Neural cell (in vitro differentiated cells): ENCODE measurements around the gene POU6F2. TPM values are rescaled to one million over a fixed set of nuclear protein-coding genes. Genes with fewer than 3 reads are reported as not detected.

Experiments used
- H2AFZ ChIP-seq: fragments of 200-600, 300-800 bp; sonication (generic), shearing (Covaris generic); 2 replicates; pipeline ENCODE4 v1.6.0; 2014; ENCODE audit warnings: low read depth, mild to moderate bottlenecking, antibody characterized with exemption, low read length, moderate library complexity
- H3F3A ChIP-seq: fragments of 200-600 bp; shearing (Covaris generic); 2 replicates; pipeline ENCODE4 v1.6.1; 2016; ENCODE audit warnings: mild to moderate bottlenecking, moderate library complexity, mixed read lengths, antibody characterized with exemption, low read length; ENCODE audit not compliant: insufficient read depth, poor library complexity, severe bottlenecking
- H3K27ac ChIP-seq: fragments of 200-600, 300-800 bp; sonication (generic), shearing (Covaris generic); 2 replicates; pipeline ENCODE4 v1.5.1; 2014; ENCODE audit warnings: mild to moderate bottlenecking, low read length, moderate library complexity
- H3K27me3 ChIP-seq: fragments of 300-800, 200-600 bp; sonication (generic), shearing (Covaris generic); 2 replicates; pipeline ENCODE4 v1.6.0; 2014; ENCODE audit warnings: mild to moderate bottlenecking, low read depth, low read length, moderate library complexity; ENCODE audit not compliant: insufficient read depth
- H3K36me3 ChIP-seq: fragments of 300-800, 200-600 bp; sonication (generic), shearing (Covaris generic); 2 replicates; pipeline ENCODE4 v1.5.1; 2014; ENCODE audit warnings: mild to moderate bottlenecking, antibody characterized with exemption, low read length, moderate library complexity; ENCODE audit not compliant: insufficient read depth
- H3K4me2 ChIP-seq: fragments of 300-800, 200-600 bp; sonication (generic), shearing (Covaris generic); 2 replicates; pipeline ENCODE4 v1.6.0; 2014; ENCODE audit warnings: mild to moderate bottlenecking, low read length
- H3K4me3 ChIP-seq: fragments of 300-800, 200-600 bp; sonication (generic), shearing (Covaris generic); 2 replicates; pipeline ENCODE4 v1.5.1; 2014; ENCODE audit warnings: mild to moderate bottlenecking, low read length, moderate library complexity
- H3K79me2 ChIP-seq: fragments of 200-600 bp; shearing (Covaris generic); replicated peaks from 2 replicates; pipeline ENCODE4 v1.6.0; 2014; ENCODE audit warnings: mild to moderate bottlenecking, low read length, moderate library complexity; ENCODE audit not compliant: insufficient read depth
- H3K9ac ChIP-seq: fragments of 300-800, 200-600 bp; sonication (generic), shearing (Covaris generic); 2 replicates; pipeline ENCODE4 v1.6.1; 2016; ENCODE audit warnings: mild to moderate bottlenecking, low read length, mixed read lengths
- H3K9me2 ChIP-seq: fragments of 200-600 bp; shearing (Covaris generic); 2 replicates; pipeline ENCODE4 v1.6.1; 2016; ENCODE audit warnings: mild to moderate bottlenecking, low read length, mixed read lengths; ENCODE audit not compliant: insufficient read depth
- H3K9me3 ChIP-seq: fragments of 200-600, 300-800 bp; sonication (generic), shearing (Covaris generic); 2 replicates; pipeline ENCODE4 v1.6.1; 2016; ENCODE audit warnings: mild to moderate bottlenecking, mixed run types, low read length, moderate library complexity, mixed read lengths
- H4K20me1 ChIP-seq: fragments of 200-600 bp; shearing (Covaris generic); 2 replicates; pipeline ENCODE4 v1.6.1; 2016; ENCODE audit warnings: mild to moderate bottlenecking, mixed run types; ENCODE audit not compliant: insufficient read depth
- EP300 ChIP-seq: fragments of 450-650 bp; conservative IDR thresholded peaks from 2 replicates; pipeline ENCODE4 v1.6.1; 2014; ENCODE audit warnings: antibody characterized with exemption, mild to moderate bottlenecking, moderate library complexity; ENCODE audit not compliant: poor library complexity, severe bottlenecking
- EZH2 ChIP-seq: fragments of 200-600, 300-800 bp; shearing (Covaris generic), sonication (generic); IDR thresholded peaks from 2 replicates; pipeline ENCODE4 v1.6.1; 2014; ENCODE audit warnings: antibody characterized with exemption, low read length, borderline replicate concordance, mild to moderate bottlenecking; ENCODE audit not compliant: insufficient read depth, poor library complexity, severe bottlenecking
- MXI1 ChIP-seq: fragments of 450-650 bp; conservative IDR thresholded peaks from 2 replicates; pipeline ENCODE4 v1.6.1; 2014; ENCODE audit warnings: antibody characterized with exemption, mild to moderate bottlenecking; ENCODE audit not compliant: poor library complexity, severe bottlenecking
- POLR2AphosphoS5 ChIP-seq: IDR thresholded peaks from 2 replicates; pipeline ENCODE4 v1.6.1; 2012
- RAD21 ChIP-seq: fragments of 450-650 bp; conservative IDR thresholded peaks from 2 replicates; pipeline ENCODE4 v1.6.1; 2014; ENCODE audit warnings: antibody characterized with exemption, mild to moderate bottlenecking, moderate library complexity
- SMC3 ChIP-seq: fragments of 450-650 bp; conservative IDR thresholded peaks from 2 replicates; pipeline ENCODE4 v1.6.1; 2014; ENCODE audit warnings: antibody characterized with exemption, mild to moderate bottlenecking, moderate library complexity; ENCODE audit not compliant: poor library complexity
- TAF1 ChIP-seq: IDR thresholded peaks from 2 replicates; pipeline ENCODE4 v1.6.1; 2012; ENCODE audit warnings: low read depth
- polyA plus RNA-seq: library from polyadenylated mRNA; depleted of rRNA; stranded (reverse); fragments of >200 nt; gene quantifications from 2 replicates; pipeline ENCODE4 v1.2.3, GENCODE V29; 2014
- TF ChIP-seq, protein P1 (sequence below): IDR thresholded peaks from 2 replicates; pipeline ENCODE4 v1.6.1; 2012; ENCODE audit warnings: borderline replicate concordance
- TF ChIP-seq, protein P2 (sequence below): fragments of 450-650 bp; IDR thresholded peaks from 2 replicates; pipeline ENCODE4 v1.5.1; 2014; ENCODE audit warnings: antibody characterized with exemption, mild to moderate bottlenecking, moderate library complexity; ENCODE audit not compliant: poor library complexity, severe bottlenecking

Gene POU6F2
- polyA plus RNA-seq, 1 donor from 2014 or later, result 2.8 TPM

DNA sequence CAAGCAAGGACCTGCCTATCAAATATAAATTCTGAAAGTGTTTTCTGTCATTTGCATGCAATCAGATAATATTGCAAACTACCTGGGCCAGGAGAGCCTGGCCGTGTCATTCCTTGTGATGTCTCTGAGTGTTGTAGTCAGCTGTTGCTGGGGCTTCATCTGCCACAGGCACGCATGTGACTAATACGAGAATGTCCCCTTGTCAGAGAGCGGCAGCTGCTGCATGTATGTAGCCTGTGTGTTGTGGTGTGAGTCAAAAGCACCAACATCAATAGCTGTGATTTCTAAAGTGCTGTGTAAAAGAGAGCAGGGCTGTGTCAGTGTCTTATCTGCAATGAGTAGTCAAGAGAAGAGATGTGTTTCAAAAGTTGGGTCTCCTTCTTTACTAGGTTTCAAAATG lies 155.4 kb downstream of the POU6F2 start:
- H3K27ac ChIP-seq, result no peak overlapping the region
- no peaks in the 10 kb centered on the region for H4K20me1 ChIP-seq
- H3K9me2 ChIP-seq, result no peaks in the 10 kb centered on the region
- H2AFZ ChIP-seq, result no peak overlapping the region
- H3K4me2 ChIP-seq, result no peak overlapping the region
- no peaks in the 10 kb centered on the region for H3K9me3 ChIP-seq
- H3K79me2 ChIP-seq, result no peaks in the 10 kb centered on the region
- H3F3A ChIP-seq, result no peaks in the 10 kb centered on the region
- no peaks in the 10 kb centered on the region for H3K36me3 ChIP-seq
- no peak overlapping the region for H3K9ac ChIP-seq
- H3K27me3 ChIP-seq, result no peaks in the 10 kb centered on the region
- TF ChIP-seq TAF1 (no peak), EP300 (peak; percentile 23), EZH2 (no peak), POLR2AphosphoS5 (peak; percentile 41), MXI1 (no peak), SMC3 (no peak), RAD21 (no peak)
- TF ChIP-seq, protein P1, sequence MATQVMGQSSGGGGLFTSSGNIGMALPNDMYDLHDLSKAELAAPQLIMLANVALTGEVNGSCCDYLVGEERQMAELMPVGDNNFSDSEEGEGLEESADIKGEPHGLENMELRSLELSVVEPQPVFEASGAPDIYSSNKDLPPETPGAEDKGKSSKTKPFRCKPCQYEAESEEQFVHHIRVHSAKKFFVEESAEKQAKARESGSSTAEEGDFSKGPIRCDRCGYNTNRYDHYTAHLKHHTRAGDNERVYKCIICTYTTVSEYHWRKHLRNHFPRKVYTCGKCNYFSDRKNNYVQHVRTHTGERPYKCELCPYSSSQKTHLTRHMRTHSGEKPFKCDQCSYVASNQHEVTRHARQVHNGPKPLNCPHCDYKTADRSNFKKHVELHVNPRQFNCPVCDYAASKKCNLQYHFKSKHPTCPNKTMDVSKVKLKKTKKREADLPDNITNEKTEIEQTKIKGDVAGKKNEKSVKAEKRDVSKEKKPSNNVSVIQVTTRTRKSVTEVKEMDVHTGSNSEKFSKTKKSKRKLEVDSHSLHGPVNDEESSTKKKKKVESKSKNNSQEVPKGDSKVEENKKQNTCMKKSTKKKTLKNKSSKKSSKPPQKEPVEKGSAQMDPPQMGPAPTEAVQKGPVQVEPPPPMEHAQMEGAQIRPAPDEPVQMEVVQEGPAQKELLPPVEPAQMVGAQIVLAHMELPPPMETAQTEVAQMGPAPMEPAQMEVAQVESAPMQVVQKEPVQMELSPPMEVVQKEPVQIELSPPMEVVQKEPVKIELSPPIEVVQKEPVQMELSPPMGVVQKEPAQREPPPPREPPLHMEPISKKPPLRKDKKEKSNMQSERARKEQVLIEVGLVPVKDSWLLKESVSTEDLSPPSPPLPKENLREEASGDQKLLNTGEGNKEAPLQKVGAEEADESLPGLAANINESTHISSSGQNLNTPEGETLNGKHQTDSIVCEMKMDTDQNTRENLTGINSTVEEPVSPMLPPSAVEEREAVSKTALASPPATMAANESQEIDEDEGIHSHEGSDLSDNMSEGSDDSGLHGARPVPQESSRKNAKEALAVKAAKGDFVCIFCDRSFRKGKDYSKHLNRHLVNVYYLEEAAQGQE, result no peak
- TF ChIP-seq, protein P2, sequence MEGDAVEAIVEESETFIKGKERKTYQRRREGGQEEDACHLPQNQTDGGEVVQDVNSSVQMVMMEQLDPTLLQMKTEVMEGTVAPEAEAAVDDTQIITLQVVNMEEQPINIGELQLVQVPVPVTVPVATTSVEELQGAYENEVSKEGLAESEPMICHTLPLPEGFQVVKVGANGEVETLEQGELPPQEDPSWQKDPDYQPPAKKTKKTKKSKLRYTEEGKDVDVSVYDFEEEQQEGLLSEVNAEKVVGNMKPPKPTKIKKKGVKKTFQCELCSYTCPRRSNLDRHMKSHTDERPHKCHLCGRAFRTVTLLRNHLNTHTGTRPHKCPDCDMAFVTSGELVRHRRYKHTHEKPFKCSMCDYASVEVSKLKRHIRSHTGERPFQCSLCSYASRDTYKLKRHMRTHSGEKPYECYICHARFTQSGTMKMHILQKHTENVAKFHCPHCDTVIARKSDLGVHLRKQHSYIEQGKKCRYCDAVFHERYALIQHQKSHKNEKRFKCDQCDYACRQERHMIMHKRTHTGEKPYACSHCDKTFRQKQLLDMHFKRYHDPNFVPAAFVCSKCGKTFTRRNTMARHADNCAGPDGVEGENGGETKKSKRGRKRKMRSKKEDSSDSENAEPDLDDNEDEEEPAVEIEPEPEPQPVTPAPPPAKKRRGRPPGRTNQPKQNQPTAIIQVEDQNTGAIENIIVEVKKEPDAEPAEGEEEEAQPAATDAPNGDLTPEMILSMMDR, result no peak
- H3K4me3 ChIP-seq, result no peak overlapping the region

DNA sequence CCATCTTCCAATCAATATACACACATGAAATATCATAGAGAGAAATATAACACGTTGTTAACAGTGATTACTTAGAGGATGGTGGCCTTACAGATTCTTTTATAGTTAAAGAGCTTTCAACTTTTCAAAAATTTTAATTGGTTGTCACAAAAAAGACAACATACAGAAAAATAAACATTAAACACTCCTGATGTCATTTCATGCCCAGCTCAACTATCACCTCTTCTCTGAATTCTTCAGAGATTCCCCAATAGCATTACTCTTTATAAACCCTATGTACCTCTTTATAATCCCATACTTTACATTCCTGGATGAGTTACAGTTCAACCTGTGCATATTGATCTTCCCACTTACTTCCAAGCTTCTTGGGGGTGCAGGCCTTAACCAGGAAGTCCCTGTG lies 159.8 kb downstream of the POU6F2 start:
- no peak for TF ChIP-seq MXI1
- TF ChIP-seq, protein P2, result no peak
- no peak for TF ChIP-seq TAF1
- TF ChIP-seq, protein P1, result no peak
- TF ChIP-seq EP300, result no peak
- TF ChIP-seq POLR2AphosphoS5, result no peak
- TF ChIP-seq SMC3, result no peak
- TF ChIP-seq RAD21, result no peak
- TF ChIP-seq EZH2, result no peak
- Histone ChIP-seq H3K36me3 (no peaks in the 10 kb centered on the region), H3K79me2 (no peaks in the 10 kb centered on the region), H3K4me3 (no peak overlapping the region), H3K4me2 (no peak overlapping the region), H3K9me3 (no peaks in the 10 kb centered on the region), H3K9ac (no peak overlapping the region), H3F3A (no peaks in the 10 kb centered on the region), H3K9me2 (no peaks in the 10 kb centered on the region), H2AFZ (no peak overlapping the region), H3K27ac (no peak overlapping the region), H3K27me3 (no peaks in the 10 kb centered on the region), H4K20me1 (no peaks in the 10 kb centered on the region)
